Measurements from ENCODE around the gene GALNT2.

- TF ChIP-seq CTCF (IDR thresholded peaks at IDR 0.05; ENCODE audit: insufficient read depth, low read length) (no peak), POLR2AphosphoS5 (IDR thresholded peaks at IDR 0.05; ENCODE audit: low read depth) (no peak), REST (IDR thresholded peaks at IDR 0.05; ENCODE audit: insufficient replicate concordance, low read depth) (no peak), GABPA (IDR thresholded peaks at IDR 0.05; ENCODE audit: low read depth) (no peak), SPI1 (IDR thresholded peaks at IDR 0.05; ENCODE audit: borderline replicate concordance, low read depth) (no peak)
Observed at GRCh38 chr1:230226814-230227213, 159.8 kb downstream of the GALNT2 start.
